ENCODE data around the gene ZC3H12A. TPM values are rescaled to one million over a fixed set of nuclear protein-coding genes. Genes with fewer than 3 reads are reported as not detected.

The ZC3H12A gene
- total and polyA plus RNA-seq, 2 of the 8 experiments (the other 6 are each of a cell fraction or from before 2014, with no cell fraction given): 7.4 to 10.0 TPM

GRCh38 chr1:37493336-37494098 lies 19.1 kb downstream of the ZC3H12A start:
- Histone ChIP-seq H2AK5ac (ENCODE audit: low read depth, low read length) (no peak overlapping the region), H4K8ac (ENCODE audit: extremely low read depth, insufficient read depth, low read length) (no peak overlapping the region), H2BK20ac (ENCODE audit: low read length) (no peak overlapping the region), H2BK120ac (replicated peaks; ENCODE audit: low read depth, low read length) (no peak overlapping the region), H3K27me3 (replicated peaks in 1 of 4; ENCODE audit: control insufficient read depth in 3 of 4, extremely low read depth in 1 of 4, insufficient read depth in 3 of 4, low read length in 3 of 4) (no peaks in the 10 kb centered on the region), H4K20me1 (replicated peaks in 1 of 2; ENCODE audit: control insufficient read depth in 1 of 2, insufficient read depth in 2 of 2, low read length in 2 of 2) (no peaks in the 10 kb centered on the region), H3K4ac (replicated peaks; ENCODE audit: insufficient read length, low read depth, low read length) (no peak overlapping the region), H4K91ac (replicated peaks; ENCODE audit: insufficient read length, low read length) (no peak overlapping the region), H3K27ac (ENCODE audit: low read depth, low read length) (no peak overlapping the region), H2BK15ac (ENCODE audit: low read length) (no peak overlapping the region), H2BK12ac (ENCODE audit: low read depth, low read length) (no peak overlapping the region), H3K23me2 (ENCODE audit: low read depth, low read length) (no peaks in the 10 kb centered on the region), H4K5ac (ENCODE audit: insufficient read length, low read depth, low read length) (no peak overlapping the region), H3K79me2 (ENCODE audit: control insufficient read depth in 1 of 2, insufficient read depth in 2 of 2, low read length in 2 of 2) (no peaks in the 10 kb centered on the region), H2AFZ (ENCODE audit: low read length) (no peak overlapping the region), H3K79me1 (ENCODE audit: low read depth, low read length) (no peaks in the 10 kb centered on the region), H3K18ac (ENCODE audit: extremely low read depth, low read length) (no peak overlapping the region), H3K4me2 (ENCODE audit: insufficient read depth in 1 of 2, low read depth in 2 of 2, low read length in 2 of 2) (no peak overlapping the region), H3K4me3 (ENCODE audit: extremely low read depth in 1 of 4, insufficient read depth in 2 of 4, low read depth in 3 of 4, low read length in 4 of 4) (no peak overlapping the region), H3K14ac (ENCODE audit: insufficient read length) (no peak overlapping the region), H3K9me3 (ENCODE audit: insufficient read depth in 2 of 2, low read depth in 1 of 2, low read length in 1 of 2) (no peaks in the 10 kb centered on the region), H2BK5ac (ENCODE audit: low read depth, low read length) (no peak overlapping the region), H3K9ac (replicated peaks in 1 of 4; ENCODE audit: extremely low read depth in 1 of 4, low read depth in 3 of 4, low read length in 3 of 4) (no peak overlapping the region), H3K4me1 (replicated peaks in 1 of 4; ENCODE audit: control insufficient read depth in 3 of 4, insufficient read depth in 4 of 4, low read length in 3 of 4) (no peaks in the 10 kb centered on the region), H3K23ac (ENCODE audit: insufficient read length) (no peak overlapping the region), H3K36me3 (ENCODE audit: control insufficient read depth in 2 of 4, insufficient read depth in 4 of 4, low read length in 3 of 4) (peaks cover 0 to 15% (median 2%) of the 10 kb centered on the region in 4 experiments; a peak in 3 of 8 replicates), H3K56ac (replicated peaks; ENCODE audit: insufficient read length, low read depth, low read length) (no peak overlapping the region)
- ChIA-PET CTCF (ENCODE audit: partially characterized antibody) (interaction anchor here (1.2 to 21.7 kb wide), 2 partner anchors 21 to 40 kb away, joined by 4 to 382 read pairs; partner anchors contain the start of gene MEAF6), POLR2A (ENCODE audit: partially characterized antibody) (no interaction called here)
- no peak for FAIRE-seq
- no peak for DNase-seq (ENCODE audit: low read depth in 1 of 2, low spot score in 2 of 2)
- 92% methylated on average over 2 of the region's 2 CpGs; no CpG with 5 or more reads in 1 of the 2 experiments for WGBS, 2 experiments (ENCODE audit: extremely low coverage in 1 of 2, insufficient coverage in 1 of 2, insufficient read length in 1 of 2, insufficient replicate concordance in 2 of 2, low coverage in 1 of 2, low lambda C conversion rate in 2 of 2, missing lambda C conversion rate in 1 of 2)
- TF ChIP-seq JUND (IDR thresholded peaks at IDR 0.05; ENCODE audit: low read length): no peak
- TF ChIP-seq RAD21 (IDR thresholded peaks at IDR 0.05 in 1 of 2, conservative IDR thresholded peaks at IDR 0.05 in 1 of 2; ENCODE audit: low read depth in 2 of 2, low read length in 2 of 2): no peak
- no peak for TF ChIP-seq CTBP2 (IDR thresholded peaks at IDR 0.05; ENCODE audit: borderline replicate concordance, insufficient read depth, insufficient read length, low read length)

Data from H1 (cell line).